H9 (cell line): ENCODE results near the gene PRPF6. TPM values are rescaled to one million over a fixed set of nuclear protein-coding genes. Genes with fewer than 3 reads are reported as not detected.

Source experiments
- DNase-seq: peaks from one replicate; pipeline ENCODE4 v3.0.0-alpha.2; 2017
- H2AFZ ChIP-seq: one replicate; pipeline ENCODE4 v1.6.1; 2013; ENCODE audit warnings: mild to moderate bottlenecking, low read length, control low read depth, moderate library complexity
- H2AK5ac ChIP-seq: 2 replicates; pipeline ENCODE4 v1.6.1; 2013; ENCODE audit warnings: low read length, control low read depth, mixed read lengths; ENCODE audit not compliant: insufficient read length
- H2BK120ac ChIP-seq: one replicate; pipeline ENCODE4 v1.6.1; 2013; ENCODE audit warnings: low read depth, mild to moderate bottlenecking, low read length, control low read depth, inconsistent platforms; ENCODE audit not compliant: poor library complexity, severe bottlenecking
- H2BK12ac ChIP-seq: 2 replicates; pipeline ENCODE4 v1.6.1; 2013; ENCODE audit warnings: low read length, control low read depth, mixed read lengths, low read depth; ENCODE audit not compliant: insufficient read length
- H2BK15ac ChIP-seq: 2 replicates; pipeline ENCODE4 v1.6.1; 2013; ENCODE audit warnings: low read depth, low read length, control low read depth
- H2BK20ac ChIP-seq: one replicate; pipeline ENCODE4 v1.6.1; 2013; ENCODE audit warnings: low read depth, mild to moderate bottlenecking, low read length, control low read depth, inconsistent platforms; ENCODE audit not compliant: poor library complexity, severe bottlenecking
- H2BK5ac ChIP-seq: 2 replicates; pipeline ENCODE4 v1.6.1; 2013; ENCODE audit warnings: low read length, control low read depth, mixed read lengths; ENCODE audit not compliant: insufficient read length
- H3K14ac ChIP-seq: 2 replicates; pipeline ENCODE4 v1.6.1; 2013; ENCODE audit warnings: low read length, control low read depth; ENCODE audit not compliant: insufficient read depth
- H3K18ac ChIP-seq: 2 replicates; pipeline ENCODE4 v1.6.1; 2013; ENCODE audit warnings: low read depth, mild to moderate bottlenecking, mixed read lengths, low read length, control low read depth; ENCODE audit not compliant: insufficient read length
- H3K23ac ChIP-seq: 2 replicates; pipeline ENCODE4 v1.6.1; 2013; ENCODE audit warnings: low read length, control low read depth, mixed read lengths, low read depth; ENCODE audit not compliant: insufficient read length
- H3K23me2 ChIP-seq: 2 replicates; pipeline ENCODE4 v1.6.1; 2013; ENCODE audit warnings: low read depth, mild to moderate bottlenecking, mixed read lengths, low read length, control low read depth; ENCODE audit not compliant: insufficient read length, poor library complexity, severe bottlenecking
- H3K27ac ChIP-seq: 2 replicates; pipeline ENCODE4 v1.5.1; 2013; ENCODE audit warnings: low read length, control low read depth, mixed read lengths, low read depth; ENCODE audit not compliant: insufficient read length
- H3K27me3 ChIP-seq: 2 replicates; pipeline ENCODE4 v1.6.1; 2013; ENCODE audit warnings: low read length, control low read depth, inconsistent platforms; ENCODE audit not compliant: insufficient read depth
- H3K4ac ChIP-seq: 2 replicates; pipeline ENCODE4 v1.6.1; 2013; ENCODE audit warnings: low read depth, mild to moderate bottlenecking, control low read depth, inconsistent platforms, low read length, moderate library complexity
- H3K4me1 ChIP-seq: 2 replicates; pipeline ENCODE4 v1.6.1; 2013; ENCODE audit warnings: low read length, control low read depth, inconsistent platforms; ENCODE audit not compliant: insufficient read depth
- H3K4me2 ChIP-seq: 2 replicates; pipeline ENCODE4 v1.6.1; 2013; ENCODE audit warnings: low read length, control low read depth, mixed read lengths; ENCODE audit not compliant: insufficient read length, insufficient read depth
- H3K56ac ChIP-seq: 2 replicates; pipeline ENCODE4 v1.6.1; 2013; ENCODE audit warnings: low read depth, mild to moderate bottlenecking, mixed read lengths, low read length, control low read depth; ENCODE audit not compliant: insufficient read length
- H3K79me1 ChIP-seq: 2 replicates; pipeline ENCODE4 v1.6.1; 2013; ENCODE audit warnings: low read depth, mild to moderate bottlenecking, moderate library complexity, low read length, control low read depth, inconsistent platforms; ENCODE audit not compliant: insufficient read depth, poor library complexity, severe bottlenecking
- H3K79me2 ChIP-seq: 2 replicates; pipeline ENCODE4 v1.6.1; 2013; ENCODE audit warnings: low read length, control low read depth, inconsistent platforms; ENCODE audit not compliant: insufficient read depth
- H3K9ac ChIP-seq: 2 replicates; pipeline ENCODE4 v1.6.1; 2013; ENCODE audit warnings: low read length, control low read depth, mixed read lengths; ENCODE audit not compliant: insufficient read length; ENCODE audit errors: extremely low read depth
- H3K9me3 ChIP-seq: one replicate; pipeline ENCODE4 v1.6.1; 2013; ENCODE audit warnings: low read depth, low read length, inconsistent platforms; ENCODE audit not compliant: control insufficient read depth
- H3T11ph ChIP-seq: one replicate; pipeline ENCODE4 v1.6.1; 2013; ENCODE audit warnings: mild to moderate bottlenecking, low read length, control low read depth, inconsistent platforms
- H4K20me1 ChIP-seq: one replicate; pipeline ENCODE4 v1.6.1; 2013; ENCODE audit not compliant: control insufficient read depth, insufficient read length, insufficient read depth
- H4K5ac ChIP-seq: 2 replicates; pipeline ENCODE4 v1.6.1; 2013; ENCODE audit warnings: low read depth, mild to moderate bottlenecking, mixed read lengths, low read length, control low read depth; ENCODE audit not compliant: insufficient read length
- H4K8ac ChIP-seq: replicated peaks from 2 replicates; pipeline ENCODE4 v1.6.1; 2013; ENCODE audit warnings: low read length, control low read depth, mixed read lengths, low read depth; ENCODE audit not compliant: insufficient read length
- H4K91ac ChIP-seq: 2 replicates; pipeline ENCODE4 v1.6.1; 2013; ENCODE audit warnings: low read depth, mild to moderate bottlenecking, moderate library complexity, mixed read lengths, low read length, control low read depth; ENCODE audit not compliant: insufficient read length
- H3K27ac Mint-ChIP-seq, 3 experiments: 2 replicates in 2 of 3; 3 replicates in 1 of 3; pipeline ENCODE4 v1.8.0; 2020 to 2021; ENCODE audit warnings: mixed read lengths in 3 of 3, mild to moderate bottlenecking in 1 of 3, moderate library complexity in 1 of 3
- H3K27me3 Mint-ChIP-seq: 2 replicates; pipeline ENCODE4 v1.8.0; 2021; ENCODE audit warnings: low read depth, mild to moderate bottlenecking, moderate library complexity, mixed read lengths
- H3K36me3 Mint-ChIP-seq, 3 experiments: 2 replicates in 2 of 3; 3 replicates in 1 of 3; pipeline ENCODE4 v1.8.0; 2020 to 2021; ENCODE audit warnings: low read depth in 3 of 3, mixed read lengths in 3 of 3; ENCODE audit not compliant: insufficient read depth in 1 of 3
- H3K4me1 Mint-ChIP-seq, 2 experiments: 2 replicates each; pipeline ENCODE4 v1.8.0; 2020; ENCODE audit warnings: mixed read lengths in 2 of 2
- H3K4me3 Mint-ChIP-seq, 2 experiments: 2 replicates in 1 of 2; 3 replicates in 1 of 2; pipeline ENCODE4 v1.8.0; 2020 to 2021; ENCODE audit warnings: mild to moderate bottlenecking in 2 of 2, mixed read lengths in 2 of 2, moderate library complexity in 1 of 2
- H3K9me3 Mint-ChIP-seq, 2 experiments: 2 replicates in 1 of 2; 3 replicates in 1 of 2; pipeline ENCODE4 v1.8.0; 2020; ENCODE audit warnings: mild to moderate bottlenecking in 2 of 2, mixed read lengths in 2 of 2, moderate library complexity in 1 of 2
- WGBS: extraction: QIAGEN DNeasy Blood & Tissue Kit; methylation state at CpG from one replicate; pipeline ENCODE4 v1.1.7; 2013; ENCODE audit warnings: missing lambda C conversion rate, low lambda C conversion rate, mixed read lengths; ENCODE audit not compliant: insufficient read length; ENCODE audit errors: extremely low coverage; 5-methylcytosine and 5-hydroxymethylcytosine counted together
- total RNA-seq: library from RNA; stranded (reverse); gene quantifications from 2 replicates; pipeline ENCODE4 v1.2.1, GENCODE V29; 2021
- TF ChIP-seq, protein P1 (sequence below): fragments of 200-600 bp; sonication (generic); conservative IDR thresholded peaks from 3 replicates; pipeline ENCODE4 v1.8.0; 2021; ENCODE audit warnings: antibody characterized with exemption, mild to moderate bottlenecking

PRPF6 gene
- total RNA-seq, 1 experiment from 2014 or later, result 87.9 TPM

DNA sequence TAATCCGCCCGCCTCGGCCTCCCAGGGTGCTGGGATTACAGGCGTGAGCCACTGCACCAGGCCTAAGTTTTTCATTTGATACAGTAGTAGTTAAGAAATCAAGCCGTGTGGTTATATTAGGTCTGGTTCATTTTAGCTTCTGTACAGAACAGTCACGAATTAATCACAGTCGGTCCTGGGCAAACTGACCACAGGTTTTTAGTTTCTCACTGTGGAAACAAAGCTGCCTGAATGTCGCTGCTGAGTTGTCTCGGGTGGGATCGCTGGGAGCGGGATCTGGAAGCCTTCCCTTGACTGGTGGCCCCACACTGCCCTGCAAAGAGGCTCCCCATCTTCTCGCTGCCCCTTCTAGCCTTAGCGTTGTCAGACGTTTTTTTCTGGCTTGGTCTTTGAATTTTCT is 43.3 kb upstream of the PRPF6 start:
- H4K8ac ChIP-seq, result no peak overlapping the region
- H3K18ac ChIP-seq, result no peak overlapping the region
- H3K79me2 ChIP-seq, result 0 out of 2 replicates have a peak, but pooled peaks cover 4% of the 10 kb centered on the region
- H2AK5ac ChIP-seq, result no peak overlapping the region
- no peaks in the 10 kb centered on the region for H3K79me1 ChIP-seq
- no peak for DNase-seq
- no peak overlapping the region for H3K14ac ChIP-seq
- no peak overlapping the region for H3T11ph ChIP-seq
- H2BK5ac ChIP-seq, result no peak overlapping the region
- no peaks in the 10 kb centered on the region for H3K9me3 ChIP-seq
- H3K4me1 ChIP-seq, result no peaks in the 10 kb centered on the region
- H3K4me1 Mint-ChIP-seq, result peaks cover 3 to 7% of the 10 kb centered on the region in 2 experiments
- H3K4me3 Mint-ChIP-seq, result peak overlapping the region in 1 of 2 experiments; percentile 38; a peak in 1 of 5 replicates
- H2BK12ac ChIP-seq, result no peak overlapping the region
- no peak overlapping the region for H3K9ac ChIP-seq
- no peak overlapping the region for H3K23ac ChIP-seq
- no peaks in the 10 kb centered on the region for H4K20me1 ChIP-seq
- peak overlapping the region in 1 of 3 experiments; percentile 77; a peak in 2 of 7 replicates for H3K27ac Mint-ChIP-seq
- no peak overlapping the region for H2BK120ac ChIP-seq
- H3K23me2 ChIP-seq, result peaks cover 13% of the 10 kb centered on the region
- H3K9me3 Mint-ChIP-seq, result no peaks in the 10 kb centered on the region
- peaks cover 2 to 24% (median 21%) of the 10 kb centered on the region in 3 experiments; a peak in 6 of 7 replicates for H3K36me3 Mint-ChIP-seq
- H4K5ac ChIP-seq, result no peak overlapping the region
- H3K4me2 ChIP-seq, result no peak overlapping the region
- no peak overlapping the region for H2BK15ac ChIP-seq
- no peak overlapping the region for H2AFZ ChIP-seq
- H3K27me3 Mint-ChIP-seq, result no peaks in the 10 kb centered on the region
- no peak overlapping the region for H3K4ac ChIP-seq
- H3K27me3 ChIP-seq, result no peaks in the 10 kb centered on the region
- H3K56ac ChIP-seq, result no peak overlapping the region
- TF ChIP-seq, protein P1, sequence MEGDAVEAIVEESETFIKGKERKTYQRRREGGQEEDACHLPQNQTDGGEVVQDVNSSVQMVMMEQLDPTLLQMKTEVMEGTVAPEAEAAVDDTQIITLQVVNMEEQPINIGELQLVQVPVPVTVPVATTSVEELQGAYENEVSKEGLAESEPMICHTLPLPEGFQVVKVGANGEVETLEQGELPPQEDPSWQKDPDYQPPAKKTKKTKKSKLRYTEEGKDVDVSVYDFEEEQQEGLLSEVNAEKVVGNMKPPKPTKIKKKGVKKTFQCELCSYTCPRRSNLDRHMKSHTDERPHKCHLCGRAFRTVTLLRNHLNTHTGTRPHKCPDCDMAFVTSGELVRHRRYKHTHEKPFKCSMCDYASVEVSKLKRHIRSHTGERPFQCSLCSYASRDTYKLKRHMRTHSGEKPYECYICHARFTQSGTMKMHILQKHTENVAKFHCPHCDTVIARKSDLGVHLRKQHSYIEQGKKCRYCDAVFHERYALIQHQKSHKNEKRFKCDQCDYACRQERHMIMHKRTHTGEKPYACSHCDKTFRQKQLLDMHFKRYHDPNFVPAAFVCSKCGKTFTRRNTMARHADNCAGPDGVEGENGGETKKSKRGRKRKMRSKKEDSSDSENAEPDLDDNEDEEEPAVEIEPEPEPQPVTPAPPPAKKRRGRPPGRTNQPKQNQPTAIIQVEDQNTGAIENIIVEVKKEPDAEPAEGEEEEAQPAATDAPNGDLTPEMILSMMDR, result no peak
- H4K91ac ChIP-seq, result no peak overlapping the region
- no peak overlapping the region for H3K27ac ChIP-seq
- no peak overlapping the region for H2BK20ac ChIP-seq
- no CpG with 5 or more reads among the region's 14 CpGs for WGBS
